SK-MEL-5 (cell line): ENCODE results near the gene RAB2B. TPM values are rescaled to one million over a fixed set of nuclear protein-coding genes. Genes with fewer than 3 reads are reported as not detected.

ENCODE experiments used
- DNase-seq: peaks from one replicate; pipeline ENCODE4 v3.0.0-alpha.2; 2016; ENCODE audit warnings: low read depth, low spot score
- in situ Hi-C: cut with HindIII; loops from 2 replicates; pipeline ENCODE4 v1.10.0; 2016; ENCODE audit warnings: low sequenced_read_pairs, high pct_unique_total_duplicates, low pct_unique_long_range_greater_than_20kb
- polyA plus RNA-seq, 2 experiments: library from polyadenylated mRNA; depleted of rRNA; stranded (reverse); fragments of >200 nt; gene quantifications; 2 replicates each; pipeline ENCODE4 v1.2.3, GENCODE V29; 2015
- total RNA-seq: library from RNA; depleted of rRNA; stranded (reverse); fragments of >200 nt; shearing (Covaris generic); gene quantifications from 2 replicates; pipeline ENCODE4 v1.2.3, GENCODE V29; 2014; rRNA removed

Gene RAB2B
- total RNA-seq = 15.5 and 19.9 TPM in 2 replicates
- 12.5 and 14.7 TPM in 2 replicates for polyA plus RNA-seq (2015; cell fraction: cytosol; rRNA removed)
- polyA plus RNA-seq (2015; cell fraction: nucleus; rRNA removed) = 32.0 and 45.7 TPM in 2 replicates

DNA sequence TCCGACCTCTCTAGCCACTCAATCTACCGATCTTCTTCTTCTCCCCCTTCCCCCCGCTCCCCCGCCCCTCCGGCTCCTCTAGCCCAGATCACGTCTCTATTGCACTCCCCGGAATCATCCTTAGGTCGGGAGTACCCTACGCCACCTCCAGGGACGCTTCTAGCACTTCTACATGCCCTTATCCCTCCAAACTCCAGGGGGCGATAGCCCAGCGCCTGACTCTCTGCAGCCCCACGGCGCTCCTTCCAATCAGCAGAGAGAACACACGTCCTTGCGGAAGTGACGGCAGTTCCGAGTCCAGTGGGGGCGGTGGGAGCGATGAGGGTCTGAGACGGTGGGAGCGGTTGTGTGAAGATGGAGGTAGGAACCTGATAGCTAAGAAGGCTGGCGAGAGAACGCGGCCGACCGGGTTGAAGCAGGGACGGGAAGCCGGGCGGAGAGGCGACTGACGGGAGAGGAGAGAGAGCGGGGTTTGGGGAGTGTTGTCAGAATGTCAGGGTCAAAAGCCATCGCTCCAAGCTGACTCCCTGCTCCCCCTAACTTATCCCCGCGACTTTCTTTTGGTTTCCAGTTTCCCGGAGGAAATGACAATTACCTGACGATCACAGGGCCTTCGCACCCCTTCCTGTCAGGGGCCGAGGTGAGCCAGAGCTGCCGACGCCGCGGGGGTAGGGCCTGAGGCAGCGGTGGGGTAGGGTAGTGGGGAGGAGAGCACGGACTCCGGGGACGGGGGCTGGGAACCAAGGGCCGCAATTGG is at the start of gene RAB2B, which contains the start of gene TOX4:
Gene RAB2B (minus strand): TSS at position 35 of the 757 bp plus-strand sequence. CDS start 87 bp downstream, outside the sequence.
Gene TOX4 (plus strand): TSS at position 271 of the 757 bp plus-strand sequence. CDS start 84 bp downstream, at position 355.
- in situ Hi-C loops = no loop called here
- DNase-seq = peak; percentile 98

DNA sequence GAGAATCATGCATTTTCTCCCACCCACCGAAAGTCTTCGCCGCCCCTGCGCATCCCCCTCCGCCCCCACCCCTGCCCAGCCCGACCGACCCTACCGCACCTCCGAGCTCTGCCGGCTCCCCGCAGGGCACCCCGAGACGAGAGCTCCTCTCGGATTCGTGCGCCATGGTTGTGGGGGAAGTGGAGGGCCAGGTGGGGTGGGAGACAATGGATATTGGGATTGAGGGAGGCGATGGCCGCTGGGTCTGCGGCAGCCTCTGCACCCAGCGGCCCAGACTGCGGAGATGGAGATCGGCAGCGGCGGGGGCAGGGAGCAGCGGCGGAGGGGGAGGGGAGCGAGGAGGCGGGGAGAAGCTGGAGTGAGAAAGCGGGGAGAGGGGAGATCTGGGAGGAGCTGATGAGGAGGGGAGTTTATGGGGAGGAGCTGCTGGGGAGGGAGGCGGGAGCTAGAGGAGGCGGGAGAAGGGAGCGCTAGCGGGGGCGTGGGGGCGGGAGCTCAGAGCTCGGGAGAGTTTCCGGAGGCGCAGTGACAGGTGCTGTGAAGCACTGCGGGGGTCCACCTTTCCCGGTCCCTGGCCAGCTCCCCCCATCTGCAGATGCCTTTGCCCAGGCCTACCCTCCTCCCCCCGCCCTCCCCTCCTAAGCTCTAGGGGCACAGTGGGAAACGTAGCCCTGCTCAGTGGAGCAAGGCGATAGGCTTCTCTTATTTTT is 49.4 kb upstream of the RAB2B start, which contains the start of gene SALL2:
Gene SALL2 (minus strand): TSS at position 385 of the 710 bp plus-strand sequence. CDS start 219 bp downstream, at position 166.
- peak; percentile 33 for DNase-seq
- in situ Hi-C loops = no loop called here

DNA sequence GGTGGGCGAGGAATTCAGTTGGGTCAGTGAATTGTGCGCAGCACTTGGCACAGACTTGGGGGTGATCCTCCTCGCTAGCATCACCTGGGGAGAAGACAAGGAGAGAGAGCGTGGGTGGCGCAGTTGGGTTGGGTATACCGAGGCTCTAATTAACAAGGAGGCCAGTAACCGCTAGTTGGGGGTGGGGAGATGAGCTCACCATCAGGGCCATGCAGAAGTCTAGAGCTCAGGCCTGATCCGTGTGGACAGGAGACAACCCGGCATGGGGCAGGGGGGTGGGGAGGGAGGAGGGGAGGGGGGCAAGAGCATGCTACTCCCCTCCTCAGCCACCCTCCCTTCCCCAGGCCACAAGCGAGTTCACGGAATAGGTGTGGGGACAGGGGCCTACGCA is 48.8 kb upstream of the RAB2B start:
- no peak for DNase-seq
- in situ Hi-C loops = no loop called here

DNA sequence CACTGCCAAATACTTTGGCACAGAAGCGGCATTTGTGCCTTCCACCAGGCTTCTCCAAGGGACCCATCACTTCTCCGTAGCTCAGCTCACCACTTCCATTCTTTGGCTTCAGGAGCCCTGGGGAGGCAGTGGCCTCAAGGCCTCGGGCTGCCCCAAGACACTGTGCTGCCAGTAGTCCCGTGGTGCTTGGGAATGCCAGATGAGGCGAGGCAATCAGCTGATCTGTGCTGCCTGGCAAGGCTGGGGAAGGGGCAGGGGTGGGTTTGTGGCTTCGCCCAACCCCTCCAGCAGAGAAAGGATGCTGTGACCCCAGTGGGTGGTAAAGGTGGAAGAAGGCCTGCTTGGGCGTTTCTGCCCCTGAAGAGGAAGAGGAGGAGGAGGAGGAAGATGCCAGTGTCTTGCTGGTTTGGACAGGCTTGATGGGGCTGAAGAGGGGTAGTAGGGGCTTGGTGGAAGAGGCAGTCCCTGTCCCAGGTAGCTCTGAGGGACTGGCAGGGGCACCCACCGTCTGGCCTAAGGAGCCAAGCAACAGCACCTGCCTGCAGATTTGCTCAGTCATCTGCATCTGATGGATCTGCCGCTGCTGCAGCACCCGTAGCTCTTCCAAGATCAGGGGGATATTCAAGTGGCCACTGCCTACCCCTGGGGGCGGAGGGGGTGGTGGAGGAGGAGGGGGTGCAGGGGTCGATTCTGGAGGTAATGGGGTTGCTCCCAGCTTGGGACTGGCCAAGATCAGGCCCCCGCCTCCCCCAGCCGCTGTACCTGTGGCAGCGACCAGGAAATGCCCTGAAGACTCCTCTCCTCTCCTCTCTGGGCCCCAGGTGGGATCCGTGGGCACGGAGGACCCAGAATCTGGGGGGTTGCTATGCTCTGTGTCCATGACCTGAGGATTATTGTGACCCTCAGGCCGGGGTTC is 48.1 kb upstream of the RAB2B start:
- in situ Hi-C loops = no loop called here
- no peak for DNase-seq

DNA sequence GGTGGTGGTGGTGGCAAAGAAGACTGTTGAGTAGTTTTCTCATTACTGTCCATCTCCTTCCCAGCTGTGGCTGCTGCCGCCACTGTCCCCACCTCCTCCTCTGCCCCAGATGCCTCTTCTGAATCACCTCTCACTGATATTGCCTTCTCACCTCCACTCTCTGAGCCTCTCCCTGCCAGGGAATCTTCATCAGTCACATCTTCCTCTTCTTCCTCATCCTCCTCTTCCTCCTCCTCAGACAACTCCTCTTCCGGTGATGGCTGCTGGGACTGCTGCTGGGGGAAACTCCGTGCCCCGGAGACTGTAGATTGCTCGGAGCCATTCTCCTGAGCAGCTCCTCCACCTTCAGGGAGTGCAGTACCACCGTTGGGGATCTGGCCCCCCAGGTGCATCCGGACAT is 46.4 kb upstream of the RAB2B start:
- no peak for DNase-seq

DNA sequence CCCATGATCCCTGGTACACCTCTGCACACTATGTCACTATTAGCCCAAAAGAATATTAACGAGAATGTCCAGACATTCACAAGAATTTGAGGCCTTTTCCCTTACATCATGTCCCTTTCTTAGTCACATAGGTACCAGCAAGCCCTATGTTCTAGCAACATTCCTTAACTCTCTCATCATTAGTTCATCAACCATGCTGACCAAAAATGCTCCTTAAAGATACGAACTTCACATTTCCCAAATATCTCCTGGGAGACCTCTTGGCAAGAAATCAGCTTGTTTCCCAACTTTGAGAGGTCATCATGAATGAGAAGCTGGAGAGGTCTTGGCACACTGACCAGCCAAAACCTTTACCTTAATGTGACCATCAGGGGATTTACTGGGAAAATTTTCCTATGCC is 44.7 kb upstream of the RAB2B start:
- in situ Hi-C loops = no loop called here
- no peak for DNase-seq

More for the DNA sequence above, 46.4 kb upstream of the RAB2B start:
- in situ Hi-C loops = no loop called here

DNA sequence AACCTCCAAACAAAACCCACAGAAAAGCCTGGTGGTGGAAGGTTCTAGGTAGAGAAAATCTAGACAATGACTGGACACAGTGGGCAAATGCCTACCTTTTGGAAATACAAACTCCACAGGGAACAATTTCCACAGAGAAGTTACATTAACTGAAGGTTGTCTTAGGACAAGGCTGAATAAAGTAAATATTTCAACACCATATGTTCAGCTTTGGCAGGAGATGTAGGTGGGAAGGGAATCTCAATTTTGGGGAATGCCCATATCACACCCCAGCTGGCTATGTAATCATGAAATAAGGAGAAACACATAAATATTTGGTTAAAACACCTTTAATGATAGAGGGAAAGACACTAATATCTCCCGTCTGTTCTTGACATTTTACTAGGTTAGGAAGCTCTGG is 44.0 kb upstream of the RAB2B start:
- in situ Hi-C loops = no loop called here
- DNase-seq = no peak

DNA sequence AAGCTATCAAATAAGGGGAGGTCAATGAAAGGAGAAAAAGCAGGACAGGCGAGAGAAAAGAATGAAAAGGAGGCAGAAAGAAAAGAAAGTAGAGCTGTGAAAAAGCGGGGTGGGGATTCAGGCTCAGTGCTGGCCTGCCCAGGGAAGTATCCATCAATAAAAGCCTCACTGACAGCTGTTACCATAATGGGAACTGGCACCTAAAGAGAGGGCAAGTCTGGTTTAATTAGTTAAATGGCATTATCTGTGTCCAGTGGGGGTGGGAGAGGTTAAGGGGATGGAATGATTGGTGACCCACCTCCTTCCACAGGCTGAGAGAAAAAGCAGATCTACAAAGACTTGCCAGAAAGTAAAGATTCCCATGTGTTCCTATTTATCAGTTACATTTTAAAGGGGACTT is 42.0 kb upstream of the RAB2B start:
- in situ Hi-C loops = no loop called here
- no peak for DNase-seq

DNA sequence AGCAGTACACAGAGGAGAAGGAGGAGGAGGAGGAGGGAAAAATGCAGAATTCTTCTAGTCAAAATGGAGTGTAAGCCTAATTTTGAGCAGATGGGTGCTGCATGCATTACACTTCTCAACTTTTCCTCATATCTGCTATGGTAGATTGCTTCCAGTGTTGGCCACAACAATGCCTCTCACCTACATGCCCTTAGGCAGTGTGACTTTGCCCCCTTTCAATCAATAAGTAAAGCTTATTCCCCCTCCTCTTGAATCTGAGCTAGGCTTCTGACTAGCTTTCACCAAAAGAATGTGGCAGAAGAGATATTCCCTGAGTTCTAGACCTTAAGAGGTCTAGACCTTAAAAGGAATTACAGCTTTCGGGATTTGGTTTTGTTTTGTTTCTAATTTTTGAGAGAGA is 37.6 kb upstream of the RAB2B start:
- no peak for DNase-seq
- in situ Hi-C loops = no loop called here

DNA sequence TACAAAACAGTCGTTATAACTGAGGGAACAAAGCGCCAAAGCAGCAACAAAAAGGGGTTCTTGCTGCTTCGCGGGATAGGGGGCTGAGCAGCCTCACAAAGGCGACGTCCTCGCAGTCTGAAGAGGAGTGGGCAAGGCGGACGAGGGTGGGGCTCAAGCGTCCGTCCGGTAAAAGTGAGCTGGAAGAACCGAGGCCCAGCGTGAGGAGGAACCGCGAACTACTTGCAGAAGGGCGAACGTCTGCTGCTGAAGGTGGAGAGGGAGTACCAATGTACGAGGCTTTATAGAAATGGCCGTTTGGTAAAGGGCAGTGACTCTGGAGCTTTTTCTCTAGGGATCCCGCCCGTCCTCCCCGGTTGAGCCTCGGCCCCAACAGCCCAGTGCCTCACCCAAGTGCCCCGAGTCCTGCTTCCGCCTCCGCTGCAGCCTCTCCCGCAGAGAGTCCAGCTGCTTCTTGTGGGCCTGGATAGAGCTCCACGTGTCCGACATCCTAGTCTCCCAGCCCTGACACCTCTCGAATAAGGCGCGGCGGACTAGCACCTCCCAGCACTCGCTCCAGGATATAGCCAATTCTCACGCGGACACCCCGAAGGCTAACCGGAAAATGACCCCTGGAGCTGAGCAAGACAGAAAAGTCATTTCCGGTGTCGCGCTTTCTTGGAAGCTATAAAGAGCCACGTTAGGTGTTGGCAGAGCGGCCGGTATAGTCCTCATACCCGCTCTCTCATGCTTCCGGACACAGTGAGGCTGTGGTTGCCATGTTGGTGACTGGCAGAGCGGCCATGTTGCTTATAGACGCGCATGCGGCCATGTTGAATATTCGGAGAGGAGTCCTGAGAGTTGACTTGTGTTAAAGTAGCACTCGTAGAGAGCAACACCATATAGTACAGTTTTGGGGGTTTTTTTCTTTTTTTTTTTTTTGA is 34.2 kb upstream of the RAB2B start, which contains the start of gene METTL3:
Gene METTL3 (minus strand): TSS at position 606 of the 923 bp plus-strand sequence. CDS start 117 bp downstream, at position 489.
- in situ Hi-C loops = no loop called here
- peak; percentile 99 for DNase-seq

DNA sequence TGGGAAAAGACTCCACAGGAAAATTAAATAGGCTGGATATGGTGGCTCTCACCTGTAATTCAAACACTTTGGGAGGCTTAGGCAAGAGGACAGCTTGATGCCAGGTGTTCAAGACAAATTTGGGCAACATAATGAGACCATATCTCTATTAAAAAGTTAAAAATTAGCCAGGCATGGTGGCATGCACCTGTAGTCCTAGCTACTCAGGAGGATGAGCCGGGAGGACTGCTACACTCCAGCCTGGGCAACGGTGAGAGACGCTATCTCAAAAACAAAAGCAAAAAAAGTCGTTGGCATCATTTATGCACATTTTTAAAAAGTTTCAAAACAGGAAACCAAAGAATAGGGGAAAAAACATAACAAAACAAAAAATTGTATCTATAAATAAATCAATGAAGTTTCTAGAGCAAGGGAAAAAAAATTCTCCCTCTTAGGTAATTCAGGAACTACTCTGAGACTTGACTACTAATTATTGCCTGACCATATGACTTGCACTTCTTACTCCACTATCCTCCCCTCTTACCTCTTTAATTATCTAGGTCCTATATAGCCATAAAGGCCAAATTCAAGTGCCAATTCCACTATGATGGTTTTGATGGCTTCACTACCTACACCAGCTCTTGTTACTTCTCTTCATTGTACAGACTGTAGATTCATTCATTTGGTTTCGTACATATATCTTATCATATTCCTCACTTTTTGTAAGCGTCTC is 32.8 kb upstream of the RAB2B start:
- in situ Hi-C loops = no loop called here
- no peak for DNase-seq

DNA sequence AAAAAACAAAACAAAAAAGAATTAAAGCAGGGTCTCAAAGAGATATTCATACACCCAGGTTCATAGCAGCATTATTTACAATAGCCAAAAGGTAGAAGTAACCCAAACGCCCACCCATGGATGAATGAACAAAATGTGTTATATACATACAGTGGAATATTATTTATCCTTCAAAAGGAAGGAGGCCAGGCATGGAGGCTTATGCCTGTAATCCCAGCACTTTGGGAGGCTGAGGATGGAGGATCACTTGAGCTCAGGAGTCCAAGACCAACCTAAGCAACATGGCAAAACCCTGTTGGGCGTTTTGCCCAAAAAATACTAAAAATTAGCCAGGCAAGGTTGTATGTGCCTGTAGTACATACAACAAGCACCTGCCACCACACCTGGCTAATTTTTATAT is 29.8 kb upstream of the RAB2B start:
- no peak for DNase-seq
- in situ Hi-C loops = no loop called here

DNA sequence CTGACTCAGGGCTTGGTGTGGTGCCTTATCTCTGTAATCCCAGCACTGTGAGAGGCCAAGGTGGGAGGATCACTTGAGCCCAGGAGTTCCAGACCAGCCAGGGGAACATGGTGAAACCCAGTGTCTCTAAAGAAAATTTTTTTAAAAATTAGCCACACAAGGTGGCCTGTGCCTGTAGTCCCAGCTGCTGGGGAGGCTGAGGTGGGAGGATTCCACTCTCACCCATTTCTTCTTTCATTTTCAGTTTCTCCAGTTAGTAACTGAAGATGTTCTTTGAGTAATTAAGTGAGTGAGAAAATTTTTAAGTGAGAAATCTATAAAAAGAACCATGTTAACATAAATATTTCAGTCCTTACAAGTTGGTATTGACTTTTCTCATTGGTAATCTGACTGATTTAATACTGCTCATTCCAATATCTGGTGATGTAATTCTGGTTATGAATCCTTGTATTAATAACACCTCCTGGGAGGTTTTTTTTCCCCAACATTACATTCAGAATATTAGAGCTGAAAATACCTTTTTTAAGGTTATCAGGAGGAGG is 28.3 kb upstream of the RAB2B start:
- in situ Hi-C loops = no loop called here
- DNase-seq = no peak

DNA sequence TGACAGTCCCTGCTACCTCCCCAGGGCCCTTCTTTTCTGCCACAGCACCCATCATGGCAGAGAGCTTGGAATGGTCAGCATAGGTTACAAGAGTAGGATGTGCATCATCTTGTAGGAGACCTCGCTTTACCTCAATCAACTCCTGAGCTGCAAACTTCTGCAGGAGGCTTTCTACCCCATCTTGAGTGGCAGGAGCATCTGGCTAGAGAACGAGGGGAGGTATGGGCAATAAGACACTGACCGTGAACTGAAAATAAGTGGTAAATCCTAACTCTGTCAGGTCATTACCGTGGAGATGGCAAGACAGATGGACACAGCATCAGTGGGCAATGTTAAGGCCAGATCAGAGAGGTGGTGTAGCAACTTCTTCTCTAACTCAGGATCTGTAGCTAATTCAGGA is 26.6 kb upstream of the RAB2B start:
- in situ Hi-C loops = no loop called here
- no peak for DNase-seq

DNA sequence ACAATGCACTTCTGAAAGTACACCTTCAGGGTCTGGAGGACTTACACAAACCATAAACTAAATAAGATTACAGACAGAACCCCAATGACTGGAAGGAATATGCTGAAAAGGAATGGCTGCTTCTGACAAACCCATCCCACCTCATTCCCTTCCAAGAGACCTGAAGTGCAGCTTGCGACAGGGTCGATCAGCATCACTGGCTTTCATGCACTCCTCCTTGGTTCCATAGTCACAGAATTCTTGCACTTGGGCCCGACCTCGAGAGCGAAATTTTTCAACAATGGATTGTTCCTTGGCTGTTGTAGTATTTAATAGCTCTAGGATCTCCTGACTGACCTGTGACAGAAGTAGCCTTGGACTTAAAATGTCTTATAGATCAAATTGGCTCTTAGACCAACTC is 24.8 kb upstream of the RAB2B start:
- no peak for DNase-seq
- in situ Hi-C loops = no loop called here
